Gastrocnemius medialis (tissue), 4 donors: Measurements from ENCODE around the gene CENPC.

Experiments
- CTCF ChIP-seq, 5 experiments: fragments of 450-650 bp in 3 of 5; fragments of 200-600 bp in 2 of 5; sonication (generic) in 2 of 5; IDR thresholded peaks in 4 of 5; conservative IDR thresholded peaks in 1 of 5; 1 replicate in 4 of 5; 2 replicates in 1 of 5; pipeline ENCODE4 v1.5.1; 2016 to 2019; ENCODE audit warnings: antibody characterized with exemption in 5 of 5, mild to moderate bottlenecking in 3 of 5, moderate library complexity in 3 of 5
- POLR2A ChIP-seq, 2 donors: fragments of 450-650 bp; IDR thresholded peaks; one replicate each; pipeline ENCODE4 v1.6.1; 2017; ENCODE audit warnings: antibody characterized with exemption in 2 of 2, mild to moderate bottlenecking in 2 of 2, moderate library complexity in 2 of 2

DNA sequence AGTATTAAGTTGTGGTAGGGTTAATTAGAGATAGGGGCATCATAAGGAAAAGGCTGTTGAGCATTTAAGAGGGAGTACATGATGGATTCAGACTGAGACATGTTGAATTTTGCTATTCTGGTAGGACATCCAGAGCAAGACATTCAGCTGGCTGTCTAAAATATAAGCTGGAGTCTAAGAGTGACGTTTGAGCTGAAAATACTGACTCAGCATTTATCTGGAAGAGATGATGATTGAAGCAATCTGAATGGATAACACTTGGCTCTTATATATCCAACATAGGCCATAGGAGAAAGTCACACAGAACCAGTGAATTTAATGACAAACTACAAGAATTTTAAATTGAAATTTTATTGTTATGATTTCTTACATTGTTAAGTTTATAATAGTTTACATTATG lies 114.3 kb downstream of the CENPC start:
- TF ChIP-seq CTCF (IDR thresholded peaks at IDR 0.05 in 4 of 5, conservative IDR thresholded peaks at IDR 0.05 in 1 of 5) (no peak), POLR2A (IDR thresholded peaks at IDR 0.05) (no peak)
